GM23248 (cell line): ENCODE data around the gene RASSF5. TPM values are rescaled to one million over a fixed set of nuclear protein-coding genes. Genes with fewer than 3 reads are reported as not detected.
A peak's percentile ranks its signal among the peaks of the same experiment; 100 is the strongest.

Source experiments
- DNase-seq: peaks from one replicate; pipeline ENCODE4 v3.0.0-alpha.2; 2015
- H2AFZ ChIP-seq: fragments of 200-600 bp; sonication (generic); 2 replicates; pipeline ENCODE4 v1.6.1; 2016; ENCODE audit warnings: antibody characterized with exemption
- H3F3A ChIP-seq: fragments of 200-600 bp; sonication (generic); 2 replicates; pipeline ENCODE4 v1.6.1; 2016; ENCODE audit warnings: mild to moderate bottlenecking, antibody characterized with exemption, mixed run types; ENCODE audit not compliant: insufficient read depth
- H3K27ac ChIP-seq: fragments of 200-600 bp; sonication (generic); 2 replicates; pipeline ENCODE4 v1.5.1; 2016; ENCODE audit warnings: mild to moderate bottlenecking
- H3K27me3 ChIP-seq: fragments of 200-600 bp; sonication (generic); replicated peaks from 2 replicates; pipeline ENCODE4 v1.6.1; 2016; ENCODE audit warnings: mild to moderate bottlenecking; ENCODE audit not compliant: insufficient read depth
- H3K36me3 ChIP-seq: fragments of 200-600 bp; sonication (generic); 2 replicates; pipeline ENCODE4 v1.6.1; 2016; ENCODE audit warnings: low read depth, mild to moderate bottlenecking
- H3K4me1 ChIP-seq: fragments of 200-600 bp; sonication (generic); 2 replicates; pipeline ENCODE4 v1.6.1; 2016; ENCODE audit warnings: mild to moderate bottlenecking; ENCODE audit not compliant: insufficient read depth
- H3K4me2 ChIP-seq: fragments of 200-600 bp; sonication (generic); one replicate; pipeline ENCODE4 v1.6.1; 2016; ENCODE audit warnings: mild to moderate bottlenecking; ENCODE audit not compliant: unreplicated experiment
- H3K4me3 ChIP-seq: fragments of 200-600 bp; sonication (generic); 2 replicates; pipeline ENCODE4 v1.5.1; 2016; ENCODE audit warnings: mild to moderate bottlenecking
- H3K79me2 ChIP-seq: fragments of 200-600 bp; sonication (generic); 2 replicates; pipeline ENCODE4 v1.6.1; 2016; ENCODE audit warnings: mild to moderate bottlenecking; ENCODE audit not compliant: insufficient read depth
- H3K9ac ChIP-seq: fragments of 200-600 bp; sonication (generic); 2 replicates; pipeline ENCODE4 v1.6.1; 2016; ENCODE audit warnings: mild to moderate bottlenecking
- H3K9me2 ChIP-seq: fragments of 200-600 bp; sonication (generic); 2 replicates; pipeline ENCODE4 v1.6.1; 2016; ENCODE audit warnings: mixed run types, mild to moderate bottlenecking, moderate library complexity; ENCODE audit not compliant: insufficient read depth
- H3K9me3 ChIP-seq: fragments of 200-600 bp; sonication (generic); one replicate; pipeline ENCODE4 v1.6.1; 2017; ENCODE audit warnings: low read depth
- H4K20me1 ChIP-seq: fragments of 200-600 bp; sonication (generic); 2 replicates; pipeline ENCODE4 v1.6.0; 2016; ENCODE audit not compliant: insufficient read depth
- EZH2 ChIP-seq: fragments of 200-600 bp; sonication (generic); IDR thresholded peaks from 2 replicates; pipeline ENCODE4 v1.6.1; 2018; ENCODE audit warnings: antibody characterized with exemption, mild to moderate bottlenecking; ENCODE audit not compliant: insufficient read depth, poor library complexity, severe bottlenecking
- EZH2phosphoT487 ChIP-seq: fragments of 200-600 bp; sonication (generic); IDR thresholded peaks from 2 replicates; pipeline ENCODE4 v1.6.1; 2018; ENCODE audit warnings: antibody characterized with exemption, moderate library complexity, mild to moderate bottlenecking, low read depth; ENCODE audit not compliant: insufficient read depth
- WGBS, 2 experiments: methylation state at CpG; one replicate each; pipeline ENCODE4 v1.1.6; 2015 to 2017; ENCODE audit warnings: low lambda C conversion rate in 2 of 2, low coverage in 1 of 2; ENCODE audit errors: missing lambda C conversion rate in 2 of 2; 5-methylcytosine and 5-hydroxymethylcytosine counted together
- in situ Hi-C: fragments of 300-500 bp; cut with MboI; formaldehyde crosslinking; loops from 2 replicates; pipeline ENCODE4 v1.15.0; 2020
- polyA plus RNA-seq: library from polyadenylated mRNA; unstranded; fragments of >200 nt; fragmentation: Nextera tagmentation; extraction: Ambion mirVana; gene quantifications from 2 replicates; pipeline ENCODE4 v1.2.1, GENCODE V29; 2016
- total RNA-seq: library from RNA; depleted of rRNA; stranded (reverse); fragments of >200 nt; shearing (Covaris generic); gene quantifications from 2 replicates; pipeline ENCODE4 v1.2.3, GENCODE V29; 2014

RASSF5 gene
- total and polyA plus RNA-seq, 2 experiments from 2014 or later: 0.22 to 0.48 TPM

GRCh38 chr1:206577626-206578025, 70.3 kb downstream of the RASSF5 start:
- Histone ChIP-seq H4K20me1 (no peaks in the 10 kb centered on the region), H3K4me3 (no peak overlapping the region), H3K36me3 (no peaks in the 10 kb centered on the region), H3K9me2 (no peaks in the 10 kb centered on the region), H3F3A (0 out of 2 replicates have a peak, but pooled peaks cover 16% of the 10 kb centered on the region), H3K27me3 (no peaks in the 10 kb centered on the region), H3K79me2 (no peaks in the 10 kb centered on the region), H3K4me2 (no peak overlapping the region), H3K9me3 (no peaks in the 10 kb centered on the region), H3K27ac (no peak overlapping the region), H2AFZ (no peak overlapping the region), H3K4me1 (peaks cover 15% of the 10 kb centered on the region), H3K9ac (no peak overlapping the region)
- TF ChIP-seq EZH2 (no peak), EZH2phosphoT487 (no peak)
- in situ Hi-C loops: no loop called here
- no peak for DNase-seq
- 73 to 75% methylated on average over 4 of the region's 4 CpGs for WGBS, 2 experiments

DNA sequence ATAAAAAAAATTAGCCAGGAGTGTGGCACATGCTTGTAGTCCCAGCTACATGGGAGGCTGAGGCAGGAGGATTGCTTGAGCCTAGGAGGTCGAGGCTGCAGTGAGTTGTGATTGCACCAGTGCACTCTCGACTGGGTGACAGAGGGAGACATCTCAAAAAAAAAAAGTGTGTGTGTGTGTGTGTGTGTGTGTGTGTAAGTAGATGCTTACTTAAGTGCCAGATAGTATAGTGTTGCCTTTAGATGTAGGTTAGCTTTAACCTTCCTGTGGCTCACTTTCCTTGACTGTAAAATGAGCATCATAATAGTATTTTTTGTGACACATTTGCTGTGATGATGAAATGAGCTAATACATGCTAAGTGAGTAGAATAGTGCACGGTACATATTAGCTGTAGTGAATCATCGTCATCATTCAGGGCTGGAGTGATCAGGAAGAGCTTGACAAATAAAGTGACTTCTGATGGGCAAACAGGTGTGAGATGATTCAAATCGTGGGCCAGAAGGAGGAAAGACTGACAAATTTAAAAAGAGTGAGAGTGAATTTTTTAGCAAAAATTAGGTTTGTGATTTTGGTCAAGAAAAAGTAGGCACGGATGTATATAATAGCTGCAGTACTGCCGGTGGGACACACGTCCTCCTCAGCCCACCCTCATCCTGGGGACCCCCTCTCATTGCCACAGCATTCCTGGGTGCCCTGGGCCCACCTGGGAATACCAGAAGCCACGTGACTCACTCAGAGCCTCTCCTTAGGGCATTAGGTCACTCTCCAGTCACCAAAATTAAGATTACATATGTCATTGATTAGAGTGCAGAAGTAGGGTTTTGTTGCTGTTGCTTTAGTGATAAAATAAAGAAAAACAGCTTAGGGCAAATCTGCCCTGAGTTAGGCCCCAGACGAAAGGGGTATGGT, 71.0 kb downstream of the RASSF5 start:
- peaks cover 15% of the 10 kb centered on the region for H3K4me1 ChIP-seq
- H3K27ac ChIP-seq: no peak overlapping the region
- no peak overlapping the region for H3K4me2 ChIP-seq
- 47% methylated on average over 10 of the region's 10 CpGs for WGBS, 2 experiments
- no peaks in the 10 kb centered on the region for H3K36me3 ChIP-seq
- DNase-seq: peak; percentile 78
- H3K79me2 ChIP-seq: no peaks in the 10 kb centered on the region
- no peaks in the 10 kb centered on the region for H3K27me3 ChIP-seq
- H3K9ac ChIP-seq: no peak overlapping the region
- H3K9me3 ChIP-seq: no peaks in the 10 kb centered on the region
- H2AFZ ChIP-seq: no peak overlapping the region
- no peaks in the 10 kb centered on the region for H4K20me1 ChIP-seq
- H3K4me3 ChIP-seq: no peak overlapping the region
- H3K9me2 ChIP-seq: no peaks in the 10 kb centered on the region
- H3F3A ChIP-seq: 0 out of 2 replicates have a peak, but pooled peaks cover 16% of the 10 kb centered on the region
- TF ChIP-seq EZH2phosphoT487 (no peak), EZH2 (no peak)
- in situ Hi-C loops: no loop called here

DNA sequence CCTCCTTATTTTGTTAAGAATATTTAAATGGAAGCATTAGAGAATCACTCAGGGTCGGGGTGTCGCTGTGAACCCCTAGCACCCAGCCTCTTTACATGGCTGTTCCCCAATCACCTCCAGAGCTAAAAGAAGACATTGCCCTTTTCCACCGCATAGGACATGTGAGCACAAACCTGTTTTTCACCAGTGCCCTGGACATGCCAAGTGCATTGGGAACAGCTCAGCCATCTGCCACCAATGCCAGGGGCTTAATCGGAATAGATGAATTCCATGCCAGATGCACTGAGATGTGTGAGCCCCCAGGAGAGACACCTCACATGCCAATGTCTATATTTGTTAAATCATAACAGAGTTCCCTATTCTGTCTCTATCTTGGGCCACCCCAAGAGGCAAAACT, 71.6 kb downstream of the RASSF5 start:
- Histone ChIP-seq H3K4me2 (no peak overlapping the region), H3K9me2 (no peaks in the 10 kb centered on the region), H3K4me1 (peaks cover 15% of the 10 kb centered on the region), H2AFZ (no peak overlapping the region), H3K36me3 (no peaks in the 10 kb centered on the region), H3K27me3 (no peaks in the 10 kb centered on the region), H3K27ac (no peak overlapping the region), H4K20me1 (no peaks in the 10 kb centered on the region), H3K9me3 (no peaks in the 10 kb centered on the region), H3F3A (0 out of 2 replicates have a peak, but pooled peaks cover 16% of the 10 kb centered on the region), H3K4me3 (no peak overlapping the region), H3K9ac (no peak overlapping the region), H3K79me2 (no peaks in the 10 kb centered on the region)
- 76 to 81% methylated on average over 4 of the region's 4 CpGs for WGBS, 2 experiments
- TF ChIP-seq EZH2phosphoT487: no peak
- no peak for TF ChIP-seq EZH2
- DNase-seq: no peak
- in situ Hi-C loops: no loop called here

DNA sequence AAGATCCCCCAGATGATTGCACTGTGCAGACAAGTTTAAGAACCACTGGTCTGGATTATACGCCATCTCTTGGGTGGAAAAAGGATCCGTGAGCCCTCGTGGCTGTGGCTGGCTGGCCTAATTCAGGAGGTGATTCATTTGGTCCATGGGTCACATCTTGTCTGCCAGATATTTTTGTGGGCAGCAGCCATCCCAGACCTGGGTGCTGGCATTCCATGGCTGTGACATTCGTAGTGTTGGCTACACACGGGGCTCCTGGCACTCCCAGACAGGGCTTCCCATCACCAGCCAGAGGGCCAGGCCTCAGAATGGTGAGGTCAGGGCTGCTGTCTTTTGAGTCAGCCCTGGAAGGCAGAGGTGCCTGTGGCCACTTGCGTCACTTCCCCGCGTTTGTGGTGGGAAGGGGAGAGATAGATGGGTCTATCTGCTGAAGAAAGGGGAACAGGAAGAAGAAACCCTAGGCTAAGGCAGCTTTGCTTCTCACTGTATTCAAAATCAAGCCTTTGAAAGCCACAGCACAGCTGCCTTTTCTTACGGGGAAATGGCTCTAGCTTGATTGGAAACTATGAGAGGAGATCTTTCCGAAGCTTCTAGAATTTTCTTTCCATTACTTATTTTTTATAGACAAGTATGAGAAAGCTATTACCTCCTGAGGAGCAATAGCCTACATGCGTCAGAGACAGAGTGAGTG, 72.6 kb downstream of the RASSF5 start:
- 52 to 58% methylated on average over 11 of the region's 11 CpGs for WGBS, 2 experiments
- H3F3A ChIP-seq: 0 out of 2 replicates have a peak, but pooled peaks cover 16% of the 10 kb centered on the region
- H3K9me3 ChIP-seq: no peaks in the 10 kb centered on the region
- H3K4me1 ChIP-seq: peaks cover 15% of the 10 kb centered on the region
- no peak overlapping the region for H3K4me3 ChIP-seq
- no peak for TF ChIP-seq EZH2
- no peak for TF ChIP-seq EZH2phosphoT487
- 0 out of 2 replicates have a peak overlapping the region, but pooled peaks have one; percentile 11 for H3K9ac ChIP-seq
- no peaks in the 10 kb centered on the region for H4K20me1 ChIP-seq
- peak overlapping the region; percentile 44 for H3K27ac ChIP-seq
- in situ Hi-C loops: loop anchor here (10.0 kb wide), 1 partner anchor 75 kb away; the partner anchor contains the start of gene RASSF5
- H3K79me2 ChIP-seq: no peaks in the 10 kb centered on the region
- no peak overlapping the region for H2AFZ ChIP-seq
- no peaks in the 10 kb centered on the region for H3K9me2 ChIP-seq
- peak; percentile 91 for DNase-seq
- no peaks in the 10 kb centered on the region for H3K36me3 ChIP-seq
- H3K27me3 ChIP-seq: no peaks in the 10 kb centered on the region
- no peak overlapping the region for H3K4me2 ChIP-seq
